ENCODE data around the gene LHX4. TPM values are rescaled to one million over a fixed set of nuclear protein-coding genes. Genes with fewer than 3 reads are reported as not detected.

Gene LHX4
- total and polyA plus RNA-seq, 7 donors = 0.44 to 0.92 (median 0.60) TPM; not detected in 4

DNA sequence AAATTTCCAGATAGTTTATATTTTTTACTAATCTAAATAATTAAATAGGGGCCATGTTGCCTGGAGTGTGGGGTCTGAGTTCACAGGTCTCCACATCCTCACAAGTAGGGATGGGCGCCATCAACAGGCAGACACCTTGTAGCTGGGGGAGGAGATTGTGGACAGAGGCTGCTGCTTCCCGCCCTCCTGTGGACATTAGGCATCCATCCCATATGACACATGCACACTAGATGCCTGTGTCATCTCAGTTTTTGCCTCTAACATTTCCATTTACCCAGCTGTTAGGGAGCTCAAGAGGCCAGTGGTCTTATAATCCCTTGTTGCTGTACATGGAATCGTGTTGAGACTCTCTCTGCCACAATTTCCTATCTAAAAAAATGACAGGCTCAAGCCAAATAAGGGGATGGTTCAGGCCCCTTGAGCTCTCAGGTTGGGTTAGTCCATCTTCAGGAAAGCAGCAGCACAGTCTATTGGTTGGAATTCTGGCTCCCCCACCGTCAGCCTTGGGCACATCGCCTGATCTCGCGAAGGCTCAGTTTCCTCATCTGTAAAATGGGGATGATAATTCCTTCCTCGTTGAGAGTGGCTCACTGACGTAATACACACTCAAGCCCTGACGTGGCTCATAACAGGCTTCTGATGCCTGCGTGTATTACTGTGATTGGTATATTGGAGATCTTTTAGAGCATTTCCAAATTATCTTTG lies 13.6 kb downstream of the LHX4 start:
- Histone ChIP-seq H3K4me1 (no peaks in the 10 kb centered on the region), H3K27me3 (peaks cover 24 to 56% (median 40%) of the 10 kb centered on the region in 3 donors), H3K4me3 (no peak overlapping the region), H3K9me3 (no peaks in the 10 kb centered on the region), H3K27ac (no peak overlapping the region), H3K36me3 (no peaks in the 10 kb centered on the region)
- 91 to 92% methylated on average over 11 of the region's 11 CpGs for WGBS, 2 donors
- intact Hi-C loops (cut with DNase I) = no loop called here
- peak; percentile 36 for DNase-seq
- TF ChIP-seq CTCF (IDR thresholded peaks at IDR 0.05) (no peak), POLR2A (IDR thresholded peaks at IDR 0.05) (no peak), POLR2AphosphoS5 (IDR thresholded peaks at IDR 0.05) (no peak), EP300 (IDR thresholded peaks at IDR 0.05) (no peak)

DNA sequence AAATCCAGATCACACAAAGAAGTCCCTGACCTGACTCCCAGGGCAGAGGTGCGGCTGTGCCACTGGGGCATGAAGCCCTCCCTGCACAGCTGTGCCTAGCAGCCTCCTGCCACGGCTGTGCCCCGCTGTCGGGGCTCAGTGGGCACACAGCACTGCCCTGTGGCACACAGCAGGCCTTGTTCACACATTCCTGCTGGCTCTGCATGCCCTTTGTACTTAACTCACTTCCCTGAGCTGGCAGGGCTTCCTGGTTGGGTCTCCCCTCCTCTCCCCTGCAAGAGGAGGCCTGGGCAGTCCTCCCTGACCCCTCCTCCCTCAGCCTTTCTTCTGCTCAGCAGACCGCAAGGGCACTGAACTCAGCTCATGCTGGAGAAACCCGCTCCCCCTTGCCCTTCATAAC lies 14.8 kb downstream of the LHX4 start:
- no peak for TF ChIP-seq CTCF (IDR thresholded peaks at IDR 0.05)
- no peak for TF ChIP-seq POLR2A (IDR thresholded peaks at IDR 0.05)
- TF ChIP-seq EP300 (IDR thresholded peaks at IDR 0.05) = no peak
- no peak for TF ChIP-seq POLR2AphosphoS5 (IDR thresholded peaks at IDR 0.05)
- intact Hi-C loops (cut with DNase I) = no loop called here
- Histone ChIP-seq H3K27me3 (peaks cover 12 to 45% (median 28%) of the 10 kb centered on the region in 3 donors), H3K36me3 (no peaks in the 10 kb centered on the region), H3K9me3 (no peaks in the 10 kb centered on the region), H3K4me3 (no peak overlapping the region), H3K27ac (no peak overlapping the region), H3K4me1 (no peaks in the 10 kb centered on the region)
- peak; percentile 17 for DNase-seq
- WGBS, 2 donors = 32 to 68% methylated on average over 6 of the region's 6 CpGs

DNA sequence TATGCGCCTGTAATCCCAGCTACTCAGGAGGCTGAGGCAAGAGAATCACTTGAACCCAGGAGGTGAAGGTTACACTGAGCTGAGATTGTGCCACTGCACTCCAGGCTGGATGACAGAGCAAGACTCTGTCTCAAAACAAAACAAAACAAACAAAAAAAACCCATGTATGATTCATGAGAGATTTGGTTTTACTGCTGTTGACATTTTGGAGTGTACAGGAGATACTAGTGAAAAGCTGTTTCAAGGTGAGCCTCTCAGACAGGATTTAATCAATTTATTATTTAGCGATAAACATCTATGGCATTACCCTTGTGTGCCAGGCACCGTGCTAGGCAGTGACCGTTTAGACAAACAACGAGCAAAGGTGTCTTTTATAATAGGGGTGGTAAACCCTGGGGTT lies 16.5 kb downstream of the LHX4 start:
- Histone ChIP-seq H3K27ac (no peak overlapping the region), H3K4me1 (no peaks in the 10 kb centered on the region), H3K4me3 (no peak overlapping the region), H3K27me3 (peaks cover 0 to 37% (median 14%) of the 10 kb centered on the region in 3 donors), H3K36me3 (no peaks in the 10 kb centered on the region), H3K9me3 (no peaks in the 10 kb centered on the region)
- no peak for TF ChIP-seq POLR2A (IDR thresholded peaks at IDR 0.05)
- TF ChIP-seq EP300 (IDR thresholded peaks at IDR 0.05) = no peak
- DNase-seq = no peak
- WGBS, 2 donors = 50 to 81% methylated on average over 5 of the region's 5 CpGs
- intact Hi-C loops (cut with DNase I) = no loop called here

DNA sequence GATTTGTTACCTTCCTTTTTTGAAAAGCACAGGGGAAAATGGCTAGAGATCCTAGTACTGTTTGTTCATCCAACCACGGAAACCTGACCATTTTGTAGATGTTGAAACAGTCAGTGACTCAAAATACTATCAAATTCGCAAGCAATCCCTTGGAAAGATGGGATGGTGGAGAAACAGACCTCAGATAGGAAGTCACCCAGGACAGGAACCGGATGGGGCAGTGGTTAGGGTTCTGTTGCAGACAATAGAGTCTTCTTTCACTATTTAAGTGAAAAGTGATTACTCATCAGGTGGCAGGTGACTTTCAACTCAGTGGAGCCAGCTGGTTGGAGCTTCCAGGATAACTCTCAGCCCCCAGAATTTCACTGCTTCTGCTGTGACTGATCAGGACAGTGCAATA lies 17.0 kb downstream of the LHX4 start:
- 82 to 84% methylated on average over 3 of the region's 3 CpGs for WGBS, 2 donors
- Histone ChIP-seq H3K4me1 (no peaks in the 10 kb centered on the region), H3K9me3 (no peaks in the 10 kb centered on the region), H3K36me3 (no peaks in the 10 kb centered on the region), H3K27me3 (peaks cover 0 to 34% (median 12%) of the 10 kb centered on the region in 3 donors), H3K27ac (no peak overlapping the region), H3K4me3 (no peak overlapping the region)
- intact Hi-C loops (cut with DNase I) = no loop called here
- peak; percentile 22 for DNase-seq
- TF ChIP-seq CTCF (IDR thresholded peaks at IDR 0.05) (no peak), POLR2AphosphoS5 (IDR thresholded peaks at IDR 0.05) (no peak), EP300 (IDR thresholded peaks at IDR 0.05) (no peak), POLR2A (IDR thresholded peaks at IDR 0.05) (no peak)

GRCh38 chr1:180247580-180247979 lies 17.5 kb downstream of the LHX4 start:
- 88 to 93% methylated on average over 4 of the region's 4 CpGs for WGBS, 2 donors
- Histone ChIP-seq H3K4me1 (no peaks in the 10 kb centered on the region), H3K27ac (no peak overlapping the region), H3K36me3 (no peaks in the 10 kb centered on the region), H3K27me3 (peaks cover 0 to 34% (median 12%) of the 10 kb centered on the region in 3 donors), H3K9me3 (no peaks in the 10 kb centered on the region), H3K4me3 (no peak overlapping the region)
- TF ChIP-seq POLR2AphosphoS5 (IDR thresholded peaks at IDR 0.05) (no peak), POLR2A (IDR thresholded peaks at IDR 0.05) (no peak), EP300 (IDR thresholded peaks at IDR 0.05) (no peak), CTCF (IDR thresholded peaks at IDR 0.05) (no peak)
- peak; percentile 39 for DNase-seq
- intact Hi-C loops (cut with DNase I) = no loop called here
